GM23338 (cell line): ENCODE results near the gene CDK5RAP1. TPM values are rescaled to one million over a fixed set of nuclear protein-coding genes. Genes with fewer than 3 reads are reported as not detected.

Source experiments
- ATAC-seq: fragments of 200-7000 bp; cut with Tn5 transposase; 3 replicates; pipeline ENCODE4 v1.9.1; 2020
- DNase-seq: peaks from one replicate; pipeline ENCODE4 v3.0.0-alpha.2; 2015; ENCODE audit warnings: low spot score
- H2AFZ ChIP-seq: fragments of 200-600 bp; sonication (generic); 2 replicates; pipeline ENCODE4 v1.8.0; 2016; ENCODE audit warnings: antibody characterized with exemption, mild to moderate bottlenecking, moderate library complexity
- H3F3A ChIP-seq: fragments of 200-600 bp; sonication (generic); replicated peaks from 2 replicates; pipeline ENCODE4 v1.8.0; 2017; ENCODE audit warnings: antibody characterized with exemption, mixed run types, low read depth
- H3K27ac ChIP-seq: fragments of 200-600 bp; sonication (generic); 2 replicates; pipeline ENCODE4 v1.6.1; 2016; ENCODE audit warnings: low read depth
- H3K27me3 ChIP-seq: fragments of 200-600 bp; sonication (generic); 2 replicates; pipeline ENCODE4 v1.8.0; 2016; ENCODE audit warnings: mild to moderate bottlenecking, mixed run types, moderate library complexity; ENCODE audit not compliant: insufficient read depth
- H3K36me3 ChIP-seq: fragments of 200-600 bp; sonication (generic); 2 replicates; pipeline ENCODE4 v1.8.0; 2016; ENCODE audit warnings: mild to moderate bottlenecking; ENCODE audit not compliant: insufficient read depth
- H3K4me1 ChIP-seq: fragments of 200-600 bp; sonication (generic); 2 replicates; pipeline ENCODE4 v1.8.0; 2016; ENCODE audit warnings: mild to moderate bottlenecking, moderate library complexity; ENCODE audit not compliant: insufficient read depth
- H3K4me2 ChIP-seq: fragments of 200-600 bp; sonication (generic); 2 replicates; pipeline ENCODE4 v1.7.1; 2017; ENCODE audit warnings: mixed run types
- H3K4me3 ChIP-seq: fragments of 200-600 bp; sonication (generic); 2 replicates; pipeline ENCODE4 v1.6.1; 2016; ENCODE audit warnings: mixed run types
- H3K79me2 ChIP-seq: fragments of 200-600 bp; sonication (generic); replicated peaks from 2 replicates; pipeline ENCODE4 v1.8.0; 2017; ENCODE audit warnings: mild to moderate bottlenecking; ENCODE audit not compliant: insufficient read depth
- H3K9me2 ChIP-seq: fragments of 200-600 bp; sonication (generic); 2 replicates; pipeline ENCODE4 v1.8.0; 2017; ENCODE audit not compliant: insufficient read depth
- H4K20me1 ChIP-seq: fragments of 200-600 bp; sonication (generic); replicated peaks from 2 replicates; pipeline ENCODE4 v1.8.0; 2017; ENCODE audit warnings: mild to moderate bottlenecking; ENCODE audit not compliant: insufficient read depth
- H3K27ac Mint-ChIP-seq: 2 replicates; pipeline ENCODE4 v1.8.0; 2020; ENCODE audit warnings: inconsistent platforms, mild to moderate bottlenecking, moderate library complexity, mixed read lengths
- H3K27me3 Mint-ChIP-seq: 3 replicates; pipeline ENCODE4 v1.8.0; 2022; ENCODE audit warnings: low read depth, mild to moderate bottlenecking, moderate library complexity, mixed read lengths, inconsistent platforms; ENCODE audit not compliant: insufficient read depth, poor library complexity
- H3K36me3 Mint-ChIP-seq: 3 replicates; pipeline ENCODE4 v1.8.0; 2021; ENCODE audit warnings: low read depth, mild to moderate bottlenecking, inconsistent platforms, moderate library complexity, mixed read lengths
- H3K4me1 Mint-ChIP-seq: 3 replicates; pipeline ENCODE4 v1.8.0; 2020; ENCODE audit warnings: mild to moderate bottlenecking, inconsistent platforms, mixed read lengths
- H3K4me3 Mint-ChIP-seq: 3 replicates; pipeline ENCODE4 v1.8.0; 2021; ENCODE audit warnings: moderate library complexity, mild to moderate bottlenecking, inconsistent platforms, mixed read lengths
- H3K9me3 Mint-ChIP-seq: 3 replicates; pipeline ENCODE4 v1.8.0; 2020; ENCODE audit warnings: moderate library complexity, mild to moderate bottlenecking, inconsistent platforms, mixed read lengths
- CREB1 ChIP-seq: fragments of 250-450 bp; sonication (Bioruptor Pico); IDR thresholded peaks from 2 replicates; pipeline ENCODE4 v1.5.0; 2020; ENCODE audit warnings: low read depth, mild to moderate bottlenecking, moderate library complexity
- EZH2 ChIP-seq: fragments of 200-600 bp; sonication (generic); IDR thresholded peaks from one replicate; pipeline ENCODE4 v1.8.0; 2017; ENCODE audit warnings: antibody characterized with exemption, mild to moderate bottlenecking, low read depth; ENCODE audit not compliant: unreplicated experiment
- EZH2phosphoT487 ChIP-seq: fragments of 200-600 bp; sonication (generic); IDR thresholded peaks from one replicate; pipeline ENCODE4 v1.8.1; 2018; ENCODE audit warnings: antibody characterized with exemption; ENCODE audit not compliant: unreplicated experiment
- NANOG ChIP-seq: IDR thresholded peaks from 2 replicates; pipeline ENCODE4 v1.6.1; 2016; ENCODE audit warnings: antibody characterized with exemption, borderline replicate concordance
- POLR2AphosphoS5 ChIP-seq: IDR thresholded peaks from 2 replicates; pipeline ENCODE4 v1.6.1; 2016; ENCODE audit warnings: antibody characterized with exemption, low read depth
- STAT1 ChIP-seq: IDR thresholded peaks from one replicate; pipeline ENCODE4 v1.6.1; 2016; ENCODE audit warnings: antibody characterized with exemption; ENCODE audit not compliant: unreplicated experiment
- ZNF114 ChIP-seq: fragments of 250-450 bp; sonication (Bioruptor Pico); IDR thresholded peaks from 2 replicates; pipeline ENCODE4 v1.5.0; 2020; ENCODE audit warnings: mild to moderate bottlenecking, moderate library complexity
- ZNF331 ChIP-seq: fragments of 250-450 bp; sonication (Bioruptor Pico); IDR thresholded peaks from 2 replicates; pipeline ENCODE4 v1.5.0; 2020; ENCODE audit warnings: low read depth, mild to moderate bottlenecking, moderate library complexity
- polyA plus RNA-seq: library from polyadenylated mRNA; unstranded; fragments of >200 nt; fragmentation: Nextera tagmentation; extraction: Ambion mirVana; gene quantifications from 2 replicates; pipeline ENCODE4 v1.2.1, GENCODE V29; 2016
- total RNA-seq: library from RNA; depleted of rRNA; stranded (reverse); fragments of >200 nt; shearing (Covaris generic); gene quantifications from 2 replicates; pipeline ENCODE4 v1.2.3, GENCODE V29; 2014
- TF ChIP-seq, protein P1 (sequence below), 2 experiments: fragments of 200-600 bp in 1 of 2; sonication (generic) in 1 of 2; conservative IDR thresholded peaks; 2 replicates each; pipeline versions ENCODE4 v1.5.1 to v1.6.1; 2016 to 2017; ENCODE audit warnings: antibody characterized with exemption in 2 of 2, low read depth in 2 of 2, mild to moderate bottlenecking in 2 of 2, moderate library complexity in 1 of 2
- TF ChIP-seq, protein P2 (sequence below): IDR thresholded peaks from one replicate; pipeline ENCODE4 v1.6.1; 2018; ENCODE audit warnings: antibody characterized with exemption; ENCODE audit not compliant: unreplicated experiment
- TF ChIP-seq, protein P3 (sequence below): IDR thresholded peaks from 2 replicates; pipeline ENCODE4 v1.6.1; 2016; ENCODE audit warnings: antibody characterized with exemption

CDK5RAP1 gene
- total and polyA plus RNA-seq, 2 experiments from 2014 or later, result 33.8 to 38.1 TPM

DNA sequence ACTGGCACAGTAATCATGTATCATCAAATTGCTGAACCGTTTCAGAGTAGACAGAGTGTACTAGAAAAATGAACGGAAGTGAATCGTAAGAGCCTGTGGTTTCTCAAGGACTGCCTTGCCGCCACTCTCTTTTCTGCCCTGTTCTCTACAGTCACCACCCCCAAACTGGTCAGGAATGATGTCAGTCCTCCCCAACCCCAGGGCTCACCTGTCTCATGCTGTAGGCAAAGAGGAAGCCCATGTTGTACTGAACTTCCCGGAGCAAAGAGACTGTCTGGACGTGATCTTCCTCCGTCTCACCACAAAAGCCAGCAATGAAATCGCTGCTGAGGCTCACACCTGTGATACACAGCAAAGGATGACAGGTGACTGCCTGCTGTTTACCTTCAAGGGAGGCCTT lies 31.0 kb downstream of the CDK5RAP1 start (continued):
- TF ChIP-seq, protein P1, sequence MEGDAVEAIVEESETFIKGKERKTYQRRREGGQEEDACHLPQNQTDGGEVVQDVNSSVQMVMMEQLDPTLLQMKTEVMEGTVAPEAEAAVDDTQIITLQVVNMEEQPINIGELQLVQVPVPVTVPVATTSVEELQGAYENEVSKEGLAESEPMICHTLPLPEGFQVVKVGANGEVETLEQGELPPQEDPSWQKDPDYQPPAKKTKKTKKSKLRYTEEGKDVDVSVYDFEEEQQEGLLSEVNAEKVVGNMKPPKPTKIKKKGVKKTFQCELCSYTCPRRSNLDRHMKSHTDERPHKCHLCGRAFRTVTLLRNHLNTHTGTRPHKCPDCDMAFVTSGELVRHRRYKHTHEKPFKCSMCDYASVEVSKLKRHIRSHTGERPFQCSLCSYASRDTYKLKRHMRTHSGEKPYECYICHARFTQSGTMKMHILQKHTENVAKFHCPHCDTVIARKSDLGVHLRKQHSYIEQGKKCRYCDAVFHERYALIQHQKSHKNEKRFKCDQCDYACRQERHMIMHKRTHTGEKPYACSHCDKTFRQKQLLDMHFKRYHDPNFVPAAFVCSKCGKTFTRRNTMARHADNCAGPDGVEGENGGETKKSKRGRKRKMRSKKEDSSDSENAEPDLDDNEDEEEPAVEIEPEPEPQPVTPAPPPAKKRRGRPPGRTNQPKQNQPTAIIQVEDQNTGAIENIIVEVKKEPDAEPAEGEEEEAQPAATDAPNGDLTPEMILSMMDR (conservative IDR thresholded peaks at IDR 0.05; ENCODE audit: low read depth in 2 of 2), result no peak
- TF ChIP-seq CREB1 (no peak), ZNF331 (CRISPR knock-in tag) (no peak), STAT1 (no peak), EZH2 (no peak)
- TF ChIP-seq, protein P2, sequence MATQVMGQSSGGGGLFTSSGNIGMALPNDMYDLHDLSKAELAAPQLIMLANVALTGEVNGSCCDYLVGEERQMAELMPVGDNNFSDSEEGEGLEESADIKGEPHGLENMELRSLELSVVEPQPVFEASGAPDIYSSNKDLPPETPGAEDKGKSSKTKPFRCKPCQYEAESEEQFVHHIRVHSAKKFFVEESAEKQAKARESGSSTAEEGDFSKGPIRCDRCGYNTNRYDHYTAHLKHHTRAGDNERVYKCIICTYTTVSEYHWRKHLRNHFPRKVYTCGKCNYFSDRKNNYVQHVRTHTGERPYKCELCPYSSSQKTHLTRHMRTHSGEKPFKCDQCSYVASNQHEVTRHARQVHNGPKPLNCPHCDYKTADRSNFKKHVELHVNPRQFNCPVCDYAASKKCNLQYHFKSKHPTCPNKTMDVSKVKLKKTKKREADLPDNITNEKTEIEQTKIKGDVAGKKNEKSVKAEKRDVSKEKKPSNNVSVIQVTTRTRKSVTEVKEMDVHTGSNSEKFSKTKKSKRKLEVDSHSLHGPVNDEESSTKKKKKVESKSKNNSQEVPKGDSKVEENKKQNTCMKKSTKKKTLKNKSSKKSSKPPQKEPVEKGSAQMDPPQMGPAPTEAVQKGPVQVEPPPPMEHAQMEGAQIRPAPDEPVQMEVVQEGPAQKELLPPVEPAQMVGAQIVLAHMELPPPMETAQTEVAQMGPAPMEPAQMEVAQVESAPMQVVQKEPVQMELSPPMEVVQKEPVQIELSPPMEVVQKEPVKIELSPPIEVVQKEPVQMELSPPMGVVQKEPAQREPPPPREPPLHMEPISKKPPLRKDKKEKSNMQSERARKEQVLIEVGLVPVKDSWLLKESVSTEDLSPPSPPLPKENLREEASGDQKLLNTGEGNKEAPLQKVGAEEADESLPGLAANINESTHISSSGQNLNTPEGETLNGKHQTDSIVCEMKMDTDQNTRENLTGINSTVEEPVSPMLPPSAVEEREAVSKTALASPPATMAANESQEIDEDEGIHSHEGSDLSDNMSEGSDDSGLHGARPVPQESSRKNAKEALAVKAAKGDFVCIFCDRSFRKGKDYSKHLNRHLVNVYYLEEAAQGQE, result no peak

DNA sequence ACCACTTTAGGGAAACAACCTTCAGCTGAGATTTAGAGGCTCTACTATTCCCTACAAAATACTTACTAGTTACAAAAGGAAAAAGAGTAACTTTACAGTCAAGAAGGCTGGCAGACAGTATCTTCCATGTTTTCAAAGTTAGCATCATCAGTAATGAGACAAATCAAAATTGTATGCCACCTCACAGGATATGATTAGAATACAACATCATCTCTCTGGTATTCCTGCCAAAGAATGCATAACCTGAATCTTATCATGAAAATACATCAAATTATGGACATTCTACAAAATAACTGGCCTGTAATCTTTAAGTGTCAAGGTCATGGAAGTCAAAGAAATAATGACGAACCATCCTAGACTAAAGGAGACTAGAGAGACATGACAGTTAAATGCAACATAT lies 38.4 kb downstream of the CDK5RAP1 start:
- Histone ChIP-seq H3K4me1 (no peaks in the 10 kb centered on the region), H4K20me1 (0 out of 2 replicates have a peak, but pooled peaks cover 5% of the 10 kb centered on the region), H3K4me2 (no peak overlapping the region), H3K36me3 (peaks cover 15% of the 10 kb centered on the region), H3K9me2 (no peaks in the 10 kb centered on the region), H3K27me3 (no peaks in the 10 kb centered on the region), H3K27ac (no peak overlapping the region), H3K4me3 (no peak overlapping the region), H3K79me2 (no peaks in the 10 kb centered on the region), H2AFZ (no peak overlapping the region), H3F3A (no peaks in the 10 kb centered on the region)
- Mint-ChIP-seq H3K27me3 (peaks cover 3% of the 10 kb centered on the region), H3K27ac (no peak overlapping the region), H3K4me1 (no peaks in the 10 kb centered on the region), H3K36me3 (peaks cover 65% of the 10 kb centered on the region), H3K4me3 (no peak overlapping the region), H3K9me3 (no peaks in the 10 kb centered on the region)
- ATAC-seq, result no peak
- no peak for DNase-seq
- TF ChIP-seq POLR2AphosphoS5 (no peak), STAT1 (no peak), ZNF114 (no peak), NANOG (no peak), EZH2phosphoT487 (no peak), CREB1 (no peak), EZH2 (no peak)
- TF ChIP-seq, protein P3, sequence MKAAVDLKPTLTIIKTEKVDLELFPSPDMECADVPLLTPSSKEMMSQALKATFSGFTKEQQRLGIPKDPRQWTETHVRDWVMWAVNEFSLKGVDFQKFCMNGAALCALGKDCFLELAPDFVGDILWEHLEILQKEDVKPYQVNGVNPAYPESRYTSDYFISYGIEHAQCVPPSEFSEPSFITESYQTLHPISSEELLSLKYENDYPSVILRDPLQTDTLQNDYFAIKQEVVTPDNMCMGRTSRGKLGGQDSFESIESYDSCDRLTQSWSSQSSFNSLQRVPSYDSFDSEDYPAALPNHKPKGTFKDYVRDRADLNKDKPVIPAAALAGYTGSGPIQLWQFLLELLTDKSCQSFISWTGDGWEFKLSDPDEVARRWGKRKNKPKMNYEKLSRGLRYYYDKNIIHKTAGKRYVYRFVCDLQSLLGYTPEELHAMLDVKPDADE, result no peak
- TF ChIP-seq, protein P2, result no peak
